SU-DHL-6 (cell line): ENCODE measurements around the gene TMEM237.

Source experiments
- H2AFZ ChIP-seq: fragments of 200-600 bp; sonication (generic); 2 replicates; pipeline ENCODE4 v1.6.1; 2014; ENCODE audit warnings: low read depth, mild to moderate bottlenecking, moderate library complexity, mixed read lengths, antibody characterized with exemption, low read length; ENCODE audit not compliant: severe bottlenecking
- H3F3A ChIP-seq: fragments of 200-600 bp; shearing (Covaris generic); 2 replicates; pipeline ENCODE4 v1.6.0; 2016; ENCODE audit warnings: antibody characterized with exemption, mild to moderate bottlenecking; ENCODE audit not compliant: insufficient read depth
- H3K27ac ChIP-seq: fragments of 200-600 bp; sonication (generic); 2 replicates; pipeline ENCODE4 v1.5.1; 2016; ENCODE audit warnings: low read depth, mild to moderate bottlenecking, low read length, moderate library complexity, mixed read lengths
- H3K27me3 ChIP-seq: fragments of 200-600 bp; sonication (generic), shearing (Covaris generic); 2 replicates; pipeline ENCODE4 v1.6.0; 2014; ENCODE audit warnings: mild to moderate bottlenecking, low read length
- H3K36me3 ChIP-seq: fragments of 200-600 bp; sonication (generic); 2 replicates; pipeline ENCODE4 v1.6.1; 2014; ENCODE audit warnings: mild to moderate bottlenecking, low read length, mixed read lengths
- H3K4me2 ChIP-seq: fragments of 300-600, 200-600 bp; shearing (Covaris generic), sonication (generic); 2 replicates; pipeline ENCODE4 v1.6.0; 2014; ENCODE audit warnings: low read length, low read depth, mild to moderate bottlenecking; ENCODE audit not compliant: poor library complexity, severe bottlenecking
- H3K4me3 ChIP-seq: fragments of 200-600 bp; sonication (generic); 2 replicates; pipeline ENCODE4 v1.5.1; 2014; ENCODE audit warnings: antibody characterized with exemption, low read length, mild to moderate bottlenecking, mixed read lengths; ENCODE audit not compliant: insufficient read depth, poor library complexity, severe bottlenecking
- H3K79me2 ChIP-seq: fragments of 200-600 bp; sonication (generic); 2 replicates; pipeline ENCODE4 v1.6.1; 2014; ENCODE audit warnings: mild to moderate bottlenecking, low read length, moderate library complexity; ENCODE audit not compliant: insufficient read depth
- H3K9ac ChIP-seq: fragments of 200-600 bp; sonication (generic); 2 replicates; pipeline ENCODE4 v1.7.0; 2014; ENCODE audit warnings: mild to moderate bottlenecking, low read length
- H3K9me2 ChIP-seq: fragments of 200-600 bp; sonication (generic); replicated peaks from 2 replicates; pipeline ENCODE4 v1.6.1; 2014; ENCODE audit warnings: low read length; ENCODE audit not compliant: insufficient read depth
- H3K9me3 ChIP-seq: fragments of 200-600 bp; sonication (generic); 2 replicates; pipeline ENCODE4 v1.6.1; 2014; ENCODE audit warnings: low read length, mixed read lengths; ENCODE audit not compliant: insufficient read depth
- H4K20me1 ChIP-seq: fragments of 200-600 bp; sonication (generic); 2 replicates; pipeline ENCODE4 v1.6.1; 2014; ENCODE audit warnings: low read depth, mild to moderate bottlenecking, antibody characterized with exemption, low read length, moderate library complexity, mixed read lengths
- EZH2phosphoT487 ChIP-seq: fragments of 200-600 bp; sonication (generic), shearing (Covaris generic); conservative IDR thresholded peaks from 2 replicates; pipeline ENCODE4 v1.6.1; 2018; ENCODE audit warnings: mild to moderate bottlenecking, antibody characterized with exemption, low read length, moderate library complexity, mixed read lengths
- TF ChIP-seq, protein P1 (sequence below): fragments of 200-600 bp; sonication (generic); IDR thresholded peaks from one replicate; pipeline ENCODE4 v1.5.1; 2017; ENCODE audit warnings: antibody characterized with exemption, mild to moderate bottlenecking, low read length, moderate library complexity; ENCODE audit not compliant: insufficient read depth, poor library complexity, severe bottlenecking

TMEM237 gene

DNA sequence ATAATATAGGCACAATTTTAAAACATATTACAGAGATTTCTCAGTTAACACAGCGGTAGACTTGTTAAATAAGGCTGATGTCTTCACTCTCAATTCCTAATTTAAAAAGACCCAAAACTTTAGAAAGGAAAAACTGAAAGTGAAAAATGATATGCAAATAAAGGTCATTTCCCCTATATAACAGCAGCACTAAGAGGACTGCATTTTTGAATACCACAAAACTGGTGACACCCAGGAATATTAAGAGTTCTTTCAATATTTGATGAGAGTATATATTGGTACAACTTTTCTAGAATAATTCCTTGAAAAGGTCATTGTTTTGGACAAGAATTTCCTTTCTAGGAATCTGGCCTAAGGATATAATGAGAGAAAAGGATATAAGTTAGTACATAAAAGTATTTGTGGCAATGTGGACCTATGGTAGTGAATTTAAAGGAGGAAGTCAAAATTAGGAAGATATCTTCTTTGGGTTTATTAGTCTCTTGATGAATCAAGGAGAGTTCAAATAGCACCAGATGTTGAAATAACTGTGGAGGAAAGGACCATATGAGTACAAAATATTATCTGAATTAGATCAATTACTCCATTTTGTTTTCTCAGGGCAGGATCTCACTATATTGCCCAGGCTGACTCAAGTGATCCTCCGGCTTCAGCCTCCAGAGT lies 70.3 kb downstream of the TMEM237 start:
- H3K9me3 ChIP-seq: no peaks in the 10 kb centered on the region
- H4K20me1 ChIP-seq: no peaks in the 10 kb centered on the region
- no peak overlapping the region for H3K27ac ChIP-seq
- H3F3A ChIP-seq: no peaks in the 10 kb centered on the region
- no peak overlapping the region for H3K4me2 ChIP-seq
- H3K27me3 ChIP-seq: no peaks in the 10 kb centered on the region
- no peak overlapping the region for H2AFZ ChIP-seq
- no peaks in the 10 kb centered on the region for H3K9me2 ChIP-seq
- no peak overlapping the region for H3K9ac ChIP-seq
- no peaks in the 10 kb centered on the region for H3K79me2 ChIP-seq
- H3K4me3 ChIP-seq: no peak overlapping the region
- no peaks in the 10 kb centered on the region for H3K36me3 ChIP-seq
- no peak for TF ChIP-seq EZH2phosphoT487
- TF ChIP-seq, protein P1, sequence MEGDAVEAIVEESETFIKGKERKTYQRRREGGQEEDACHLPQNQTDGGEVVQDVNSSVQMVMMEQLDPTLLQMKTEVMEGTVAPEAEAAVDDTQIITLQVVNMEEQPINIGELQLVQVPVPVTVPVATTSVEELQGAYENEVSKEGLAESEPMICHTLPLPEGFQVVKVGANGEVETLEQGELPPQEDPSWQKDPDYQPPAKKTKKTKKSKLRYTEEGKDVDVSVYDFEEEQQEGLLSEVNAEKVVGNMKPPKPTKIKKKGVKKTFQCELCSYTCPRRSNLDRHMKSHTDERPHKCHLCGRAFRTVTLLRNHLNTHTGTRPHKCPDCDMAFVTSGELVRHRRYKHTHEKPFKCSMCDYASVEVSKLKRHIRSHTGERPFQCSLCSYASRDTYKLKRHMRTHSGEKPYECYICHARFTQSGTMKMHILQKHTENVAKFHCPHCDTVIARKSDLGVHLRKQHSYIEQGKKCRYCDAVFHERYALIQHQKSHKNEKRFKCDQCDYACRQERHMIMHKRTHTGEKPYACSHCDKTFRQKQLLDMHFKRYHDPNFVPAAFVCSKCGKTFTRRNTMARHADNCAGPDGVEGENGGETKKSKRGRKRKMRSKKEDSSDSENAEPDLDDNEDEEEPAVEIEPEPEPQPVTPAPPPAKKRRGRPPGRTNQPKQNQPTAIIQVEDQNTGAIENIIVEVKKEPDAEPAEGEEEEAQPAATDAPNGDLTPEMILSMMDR: no peak
